Measurements from ENCODE around the gene VTI1A.

DNA sequence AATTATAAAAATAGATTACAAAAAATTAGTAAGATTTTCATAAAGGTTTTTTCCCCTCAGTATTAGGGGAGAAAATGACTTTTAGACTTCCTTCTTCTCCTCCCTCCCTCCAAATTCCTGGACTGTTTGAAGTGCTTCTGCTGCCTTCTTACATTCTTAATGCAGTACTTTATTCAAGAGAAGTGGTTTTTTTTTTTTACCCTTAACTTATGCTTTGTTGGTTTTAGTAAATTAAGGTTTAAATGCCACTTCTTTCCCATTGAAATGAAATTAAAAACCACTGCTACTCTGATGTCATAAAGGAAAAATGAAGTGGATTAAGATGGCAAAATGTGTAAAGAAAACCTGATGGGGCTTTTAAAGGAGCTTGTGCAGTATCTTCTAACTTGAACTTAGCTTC, 140.7 kb downstream of the VTI1A start:
- no peak for TF ChIP-seq RXRA (IDR thresholded peaks at IDR 0.05)
- TF ChIP-seq, protein P1, sequence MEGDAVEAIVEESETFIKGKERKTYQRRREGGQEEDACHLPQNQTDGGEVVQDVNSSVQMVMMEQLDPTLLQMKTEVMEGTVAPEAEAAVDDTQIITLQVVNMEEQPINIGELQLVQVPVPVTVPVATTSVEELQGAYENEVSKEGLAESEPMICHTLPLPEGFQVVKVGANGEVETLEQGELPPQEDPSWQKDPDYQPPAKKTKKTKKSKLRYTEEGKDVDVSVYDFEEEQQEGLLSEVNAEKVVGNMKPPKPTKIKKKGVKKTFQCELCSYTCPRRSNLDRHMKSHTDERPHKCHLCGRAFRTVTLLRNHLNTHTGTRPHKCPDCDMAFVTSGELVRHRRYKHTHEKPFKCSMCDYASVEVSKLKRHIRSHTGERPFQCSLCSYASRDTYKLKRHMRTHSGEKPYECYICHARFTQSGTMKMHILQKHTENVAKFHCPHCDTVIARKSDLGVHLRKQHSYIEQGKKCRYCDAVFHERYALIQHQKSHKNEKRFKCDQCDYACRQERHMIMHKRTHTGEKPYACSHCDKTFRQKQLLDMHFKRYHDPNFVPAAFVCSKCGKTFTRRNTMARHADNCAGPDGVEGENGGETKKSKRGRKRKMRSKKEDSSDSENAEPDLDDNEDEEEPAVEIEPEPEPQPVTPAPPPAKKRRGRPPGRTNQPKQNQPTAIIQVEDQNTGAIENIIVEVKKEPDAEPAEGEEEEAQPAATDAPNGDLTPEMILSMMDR (IDR thresholded peaks at IDR 0.05; ENCODE audit: low read depth, low read length, missing input control) = no peak
- no peak for TF ChIP-seq SP1 (IDR thresholded peaks at IDR 0.05)

Data from liver (tissue), 3 donors.